IMR-90 (cell line): Measurements from ENCODE around the gene DZIP1. TPM values are rescaled to one million over a fixed set of nuclear protein-coding genes. Genes with fewer than 3 reads are reported as not detected.

ENCODE experiments used
- ATAC-seq: fragments of 200-7000 bp; cut with Tn5 transposase; 2 replicates; pipeline ENCODE4 v1.9.1; 2020; ENCODE audit warnings: low read depth, mild to moderate bottlenecking, moderate library complexity
- BruUV-seq: library from RNA; stranded (reverse); fragments of 400-500 nt; replicated peaks from 2 replicates; lab custom pipeline; 2021; lab: Mats Ljungman, UMichigan
- CTCF ChIA-PET: fragments of 300-600 bp; formaldehyde crosslinking; extraction: SDS; loops from one replicate; lab custom pipeline; 2021; ENCODE audit warnings: antibody characterized with exemption; lab: Yijun Ruan, JAX
- POLR2A ChIA-PET: fragments of 300-600 bp; sonication (Branson Sonifier 250); formaldehyde crosslinking; loops from one replicate; lab custom pipeline; 2022; ENCODE audit warnings: antibody characterized with exemption; ENCODE audit not compliant: unreplicated experiment; lab: Charles Lee
- DNase-seq: peaks from one replicate; pipeline ENCODE4 v3.0.0; 2013
- H2AFZ ChIP-seq: replicated peaks from 2 replicates; pipeline ENCODE3; 2013; ENCODE audit warnings: low read length, mild to moderate bottlenecking; ENCODE audit not compliant: poor library complexity
- H2AK5ac ChIP-seq: 2 replicates; pipeline ENCODE4 v1.6.1; 2013; ENCODE audit warnings: low read depth, low read length, inconsistent platforms
- H2AK9ac ChIP-seq: replicated peaks from 2 replicates; pipeline ENCODE3; 2013; ENCODE audit warnings: mild to moderate bottlenecking, low read depth, low read length, moderate library complexity; ENCODE audit not compliant: poor library complexity
- H2BK120ac ChIP-seq: 2 replicates; pipeline ENCODE4 v1.6.1; 2013; ENCODE audit warnings: low read depth, low read length, inconsistent platforms
- H2BK15ac ChIP-seq: 3 replicates; pipeline ENCODE4 v1.6.1; 2013; ENCODE audit warnings: low read depth, low read length, inconsistent platforms
- H2BK20ac ChIP-seq: 2 replicates; pipeline ENCODE4 v1.6.1; 2013; ENCODE audit warnings: low read depth, mild to moderate bottlenecking, inconsistent platforms, low read length, moderate library complexity
- H2BK5ac ChIP-seq: 2 replicates; pipeline ENCODE4 v1.6.1; 2013; ENCODE audit warnings: mild to moderate bottlenecking, low read depth, low read length, inconsistent platforms; ENCODE audit not compliant: poor library complexity, severe bottlenecking
- H3K14ac ChIP-seq: replicated peaks from 2 replicates; pipeline ENCODE4 v1.6.1; 2013; ENCODE audit warnings: low read depth, low read length, inconsistent platforms
- H3K18ac ChIP-seq: 2 replicates; pipeline ENCODE4 v1.6.1; 2013; ENCODE audit warnings: low read depth, low read length, control low read depth
- H3K23ac ChIP-seq: 2 replicates; pipeline ENCODE4 v1.6.1; 2013; ENCODE audit warnings: low read depth, low read length, inconsistent platforms
- H3K27ac ChIP-seq: 2 replicates; pipeline ENCODE4 v1.5.1; 2013; ENCODE audit warnings: mild to moderate bottlenecking, control low read depth, low read length; ENCODE audit not compliant: insufficient read depth
- H3K27me3 ChIP-seq: 2 replicates; pipeline ENCODE4 v1.6.1; 2013; ENCODE audit warnings: low read length; ENCODE audit not compliant: control insufficient read depth, insufficient read depth
- H3K36me3 ChIP-seq: 2 replicates; pipeline ENCODE4 v1.6.1; 2013; ENCODE audit warnings: low read length, mixed read lengths; ENCODE audit not compliant: control insufficient read depth, insufficient read depth
- H3K4ac ChIP-seq: 2 replicates; pipeline ENCODE4 v1.6.1; 2013; ENCODE audit warnings: low read depth, low read length, inconsistent platforms
- H3K4me1 ChIP-seq: 2 replicates; pipeline ENCODE4 v1.6.1; 2013; ENCODE audit warnings: low read length, mixed read lengths; ENCODE audit not compliant: control insufficient read depth, insufficient read depth
- H3K4me2 ChIP-seq: 2 replicates; pipeline ENCODE4 v1.6.1; 2013; ENCODE audit warnings: low read depth, mild to moderate bottlenecking, control low read depth, low read length, moderate library complexity
- H3K4me3 ChIP-seq: 2 replicates; pipeline ENCODE4 v1.5.1; 2013; ENCODE audit warnings: low read depth, mild to moderate bottlenecking, control low read depth, low read length, moderate library complexity; ENCODE audit not compliant: insufficient read depth
- H3K56ac ChIP-seq: 2 replicates; pipeline ENCODE4 v1.6.1; 2013; ENCODE audit warnings: low read length, inconsistent platforms; ENCODE audit not compliant: insufficient read depth; ENCODE audit errors: extremely low read depth
- H3K79me1 ChIP-seq, 2 experiments: 2 replicates each; pipeline ENCODE4 v1.6.1; 2013; ENCODE audit warnings: low read length in 2 of 2, inconsistent platforms in 1 of 2, low read depth in 1 of 2
- H3K9ac ChIP-seq: 2 replicates; pipeline ENCODE4 v1.6.1; 2013; ENCODE audit warnings: low read depth, low read length, control low read depth
- H3K9me1 ChIP-seq: 2 replicates; pipeline ENCODE4 v1.6.1; 2013; ENCODE audit warnings: low read length, inconsistent platforms; ENCODE audit not compliant: insufficient read depth
- H3K9me3 ChIP-seq: 2 replicates; pipeline ENCODE4 v1.6.1; 2013; ENCODE audit warnings: low read length; ENCODE audit not compliant: control insufficient read depth, insufficient read depth
- H4K20me1 ChIP-seq: 2 replicates; pipeline ENCODE4 v1.6.1; 2013; ENCODE audit warnings: low read length, inconsistent platforms; ENCODE audit not compliant: insufficient read depth
- H4K5ac ChIP-seq: 2 replicates; pipeline ENCODE4 v1.6.1; 2013; ENCODE audit warnings: mild to moderate bottlenecking, low read depth, low read length, control low read depth
- H4K8ac ChIP-seq, 2 experiments: 2 replicates each; pipeline ENCODE4 v1.6.1; 2013; ENCODE audit warnings: low read depth in 2 of 2, low read length in 2 of 2, control low read depth in 1 of 2, inconsistent platforms in 1 of 2
- H4K91ac ChIP-seq: 2 replicates; pipeline ENCODE4 v1.6.1; 2013; ENCODE audit warnings: low read depth, low read length, inconsistent platforms; ENCODE audit not compliant: insufficient read depth
- CHD1 ChIP-seq: IDR thresholded peaks from 2 replicates; pipeline ENCODE4 v1.6.1; 2012; ENCODE audit warnings: low read depth, low read length, improper control_type of control experiment
- CTCF ChIP-seq: conservative IDR thresholded peaks from 2 replicates; pipeline ENCODE4 v1.5.1; 2012; ENCODE audit warnings: mild to moderate bottlenecking, low read depth, low read length, improper control_type of control experiment
- ELK1 ChIP-seq: fragments of 150-350 bp; IDR thresholded peaks from 2 replicates; pipeline ENCODE4 v1.6.1; 2016; ENCODE audit warnings: low read depth, mild to moderate bottlenecking, low read length, moderate library complexity, borderline replicate concordance
- MAFK ChIP-seq: IDR thresholded peaks from 2 replicates; pipeline ENCODE4 v1.6.1; 2012; ENCODE audit warnings: low read depth, low read length, improper control_type of control experiment
- MAZ ChIP-seq: IDR thresholded peaks from 2 replicates; pipeline ENCODE4 v1.6.1; 2012; ENCODE audit warnings: low read depth, mild to moderate bottlenecking, low read length, improper control_type of control experiment, moderate library complexity, borderline replicate concordance
- MXI1 ChIP-seq: IDR thresholded peaks from 2 replicates; pipeline ENCODE4 v1.6.1; 2012; ENCODE audit warnings: low read depth, mild to moderate bottlenecking, low read length, moderate library complexity, borderline replicate concordance
- NFE2L2 ChIP-seq: fragments of 150-350 bp; IDR thresholded peaks from 2 replicates; pipeline ENCODE4 v1.6.1; 2016; ENCODE audit warnings: low read depth, mild to moderate bottlenecking, low read length
- RAD21 ChIP-seq: IDR thresholded peaks from 2 replicates; pipeline ENCODE4 v1.6.1; 2012; ENCODE audit warnings: low read length, improper control_type of control experiment
- RCOR1 ChIP-seq: IDR thresholded peaks from 2 replicates; pipeline ENCODE4 v1.6.1; 2012; ENCODE audit warnings: mild to moderate bottlenecking, low read length, improper control_type of control experiment; ENCODE audit not compliant: insufficient replicate concordance
- SMC3 ChIP-seq: fragments of 150-350 bp; IDR thresholded peaks from 2 replicates; pipeline ENCODE4 v1.6.1; 2016; ENCODE audit warnings: low read depth, mild to moderate bottlenecking, antibody characterized with exemption, low read length, moderate library complexity
- dilution Hi-C: fragments of 300-500 bp; cut with HindIII; formaldehyde crosslinking; loops from one replicate; pipeline ENCODE4 v1.14.3; 2018; ENCODE audit warnings: low sequenced_read_pairs; ENCODE audit not compliant: unreplicated experiment
- in situ Hi-C: fragments of 300-500 bp; cut with MboI; formaldehyde crosslinking; loops from 3 replicates; pipeline ENCODE4 v1.14.3; 2019; ENCODE audit warnings: low sequenced_read_pairs, inconsistent platforms, mixed read lengths
- intact Hi-C: fragments of 100-400 bp; cut with micrococcal nuclease; formaldehyde crosslinking; loops from 2 replicates; pipeline ENCODE4 v1.10.0; 2022
- polyA plus RNA-seq, 3 experiments: library from polyadenylated mRNA; depleted of rRNA; stranded (reverse); fragments of >200 nt; gene quantifications; 2 replicates each; pipeline ENCODE4 v1.2.3, GENCODE V29; 2012; ENCODE audit warnings: low replicate concordance in 1 of 3
- total RNA-seq: library from RNA; depleted of rRNA; stranded (reverse); fragments of >200 nt; gene quantifications from 2 replicates; pipeline ENCODE4 v1.2.3, GENCODE V29; 2012

DZIP1 gene
- total and polyA plus RNA-seq, 2 of the 4 experiments (the other 2 are of a cell fraction) = 12.2 to 15.9 TPM

GRCh38 chr13:95660981-95661581, 16.6 kb upstream of the DZIP1 start:
- no peak overlapping the region for H2BK120ac ChIP-seq
- no peak overlapping the region for H2AFZ ChIP-seq
- no peak overlapping the region for H2AK9ac ChIP-seq
- H3K4ac ChIP-seq = no peak overlapping the region
- BruUV-seq = no TSS peak
- H3K4me2 ChIP-seq = no peak overlapping the region
- dilution Hi-C loops = no loop called here
- ATAC-seq (peak; percentile 40; the same call in 1 of the 2 replicates), DNase-seq (peak; percentile 50)
- H3K9me1 ChIP-seq = no peaks in the 10 kb centered on the region
- H2BK15ac ChIP-seq = no peak overlapping the region
- TF ChIP-seq CTCF (peak; percentile 67), RAD21 (peak; percentile 65), ELK1 (no peak), NFE2L2 (no peak), SMC3 (peak; percentile 74), MAFK (no peak), MAZ (no peak), RCOR1 (no peak), MXI1 (no peak), CHD1 (no peak)
- H3K9ac ChIP-seq = no peak overlapping the region
- no peak overlapping the region for H2BK20ac ChIP-seq
- H3K36me3 ChIP-seq = no peaks in the 10 kb centered on the region
- H3K4me1 ChIP-seq = no peaks in the 10 kb centered on the region
- no peaks in the 10 kb centered on the region for H3K79me1 ChIP-seq
- no peak overlapping the region for H3K56ac ChIP-seq
- H3K27ac ChIP-seq = no peak overlapping the region
- ChIA-PET CTCF (interaction anchor here (0.6 to 1.0 kb wide), 10 partner anchors 10 to 1362 kb away, joined by 3 to 9 read pairs (median 4); partner anchors contain the start of gene DZIP1), POLR2A (no interaction called here)
- H3K4me3 ChIP-seq = no peak overlapping the region
- H3K9me3 ChIP-seq = no peaks in the 10 kb centered on the region; the same call in 1 of the 2 replicates
- H3K18ac ChIP-seq = no peak overlapping the region
- no peak overlapping the region for H2AK5ac ChIP-seq
- in situ Hi-C loops = no loop called here
- no peak overlapping the region for H3K23ac ChIP-seq
- intact Hi-C loops = loop anchor here (1.0 to 2.0 kb wide), 3 partner anchors 37 to 173 kb away; no protein-coding TSS in a partner anchor
- H4K20me1 ChIP-seq = no peaks in the 10 kb centered on the region
- H4K8ac ChIP-seq = no peak overlapping the region
- H4K91ac ChIP-seq = no peak overlapping the region
- peaks cover 4% of the 10 kb centered on the region; the same call in 1 of the 2 replicates for H3K27me3 ChIP-seq
- no peak overlapping the region for H2BK5ac ChIP-seq
- H4K5ac ChIP-seq = no peak overlapping the region
- no peak overlapping the region for H3K14ac ChIP-seq
